ENCODE measurements around the gene NHEJ1. TPM values are rescaled to one million over a fixed set of nuclear protein-coding genes. Genes with fewer than 3 reads are reported as not detected.
A peak's percentile ranks its signal among the peaks of the same experiment; 100 is the strongest.

The NHEJ1 gene
- total and polyA plus RNA-seq, 9 donors: 11.4 to 18.5 (median 14.1) TPM

DNA sequence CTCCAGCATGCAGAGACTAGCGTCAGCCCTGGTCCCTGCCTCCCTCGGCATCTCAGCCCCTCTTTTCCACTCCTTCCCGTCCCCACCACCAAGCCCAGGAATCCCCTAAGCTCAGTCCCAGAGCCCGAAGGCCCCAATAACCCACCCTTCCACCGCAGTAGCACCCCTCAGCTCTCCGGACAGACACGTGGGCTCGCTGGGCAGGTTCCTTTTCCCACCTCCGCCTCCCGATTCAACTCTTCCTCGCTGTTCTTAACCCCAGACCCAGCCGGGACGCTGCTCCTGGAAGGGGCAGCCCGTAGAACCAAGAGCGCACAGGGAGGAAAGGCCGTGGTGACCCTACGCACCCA lies 101.3 kb downstream of the NHEJ1 start:
- no peak for DNase-seq
- no peaks in the 10 kb centered on the region for H3K36me3 ChIP-seq (ENCODE audit: control insufficient read depth, insufficient read depth, low read length)
- no peak overlapping the region for H3K27ac ChIP-seq (ENCODE audit: low read length)
- H3K9me3 ChIP-seq (replicated peaks; ENCODE audit: control insufficient read depth, low read depth, low read length): no peaks in the 10 kb centered on the region
- no peak overlapping the region for H3K4me3 ChIP-seq (ENCODE audit: low read length)
- H3K4me1 ChIP-seq (ENCODE audit: control insufficient read depth, insufficient read depth, low read length): peaks cover 20% of the 10 kb centered on the region
- H3K27me3 ChIP-seq (ENCODE audit: control insufficient read depth, insufficient read depth, low read length): peaks cover 80% of the 10 kb centered on the region
- WGBS (ENCODE audit: insufficient coverage): 12% methylated on average over 6 of the region's 17 CpGs

DNA sequence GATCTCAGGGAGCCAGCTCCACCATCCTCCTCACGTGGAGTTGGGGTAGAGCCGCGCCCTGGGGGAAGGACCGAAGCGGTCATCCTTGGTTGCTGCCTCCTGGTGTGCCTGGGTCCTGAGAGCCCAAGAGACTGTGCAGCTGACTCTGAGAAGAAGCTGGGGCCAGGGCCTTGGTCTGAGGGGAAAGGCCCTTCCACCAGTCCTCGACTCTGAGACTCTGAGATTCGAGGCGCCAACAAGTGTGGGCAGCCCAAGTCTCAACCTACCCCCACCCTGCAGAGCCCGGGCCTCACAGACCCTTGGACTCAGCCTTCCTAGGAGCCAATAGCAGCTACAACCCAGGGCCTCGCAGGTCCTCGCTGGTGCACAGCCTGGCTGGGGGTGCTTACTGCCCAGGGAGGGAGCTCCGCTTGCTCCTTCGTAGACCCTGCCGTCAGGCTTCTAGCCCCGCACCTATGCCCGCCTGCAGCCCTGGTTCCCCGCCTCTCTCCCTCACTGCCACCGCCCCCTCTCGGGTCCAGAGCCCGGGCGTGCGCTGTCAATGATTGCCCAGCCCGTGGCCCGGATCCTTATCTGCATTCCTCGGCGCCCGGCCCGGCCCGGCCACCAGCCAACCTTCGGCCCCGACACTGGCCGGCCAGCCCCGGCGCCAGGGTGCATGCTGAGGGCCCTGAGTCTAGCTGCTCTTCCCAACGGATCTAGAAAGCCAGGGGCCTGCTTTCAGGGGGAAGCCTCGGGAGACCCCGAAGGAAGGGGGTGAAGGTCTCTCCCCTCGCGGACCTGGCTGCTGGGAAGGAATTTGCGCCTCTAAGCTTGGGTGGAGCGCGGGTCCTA lies 101.9 kb downstream of the NHEJ1 start:
- Histone ChIP-seq H3K27ac (ENCODE audit: low read length) (no peak overlapping the region), H3K4me3 (ENCODE audit: low read length) (no peak overlapping the region), H3K36me3 (ENCODE audit: control insufficient read depth, insufficient read depth, low read length) (no peaks in the 10 kb centered on the region), H3K9me3 (replicated peaks; ENCODE audit: control insufficient read depth, low read depth, low read length) (no peaks in the 10 kb centered on the region), H3K27me3 (ENCODE audit: control insufficient read depth, insufficient read depth, low read length) (peaks cover 80% of the 10 kb centered on the region), H3K4me1 (ENCODE audit: control insufficient read depth, insufficient read depth, low read length) (peaks cover 20% of the 10 kb centered on the region)
- WGBS (ENCODE audit: insufficient coverage): 7% methylated on average over 38 of the region's 42 CpGs
- no peak for DNase-seq

DNA sequence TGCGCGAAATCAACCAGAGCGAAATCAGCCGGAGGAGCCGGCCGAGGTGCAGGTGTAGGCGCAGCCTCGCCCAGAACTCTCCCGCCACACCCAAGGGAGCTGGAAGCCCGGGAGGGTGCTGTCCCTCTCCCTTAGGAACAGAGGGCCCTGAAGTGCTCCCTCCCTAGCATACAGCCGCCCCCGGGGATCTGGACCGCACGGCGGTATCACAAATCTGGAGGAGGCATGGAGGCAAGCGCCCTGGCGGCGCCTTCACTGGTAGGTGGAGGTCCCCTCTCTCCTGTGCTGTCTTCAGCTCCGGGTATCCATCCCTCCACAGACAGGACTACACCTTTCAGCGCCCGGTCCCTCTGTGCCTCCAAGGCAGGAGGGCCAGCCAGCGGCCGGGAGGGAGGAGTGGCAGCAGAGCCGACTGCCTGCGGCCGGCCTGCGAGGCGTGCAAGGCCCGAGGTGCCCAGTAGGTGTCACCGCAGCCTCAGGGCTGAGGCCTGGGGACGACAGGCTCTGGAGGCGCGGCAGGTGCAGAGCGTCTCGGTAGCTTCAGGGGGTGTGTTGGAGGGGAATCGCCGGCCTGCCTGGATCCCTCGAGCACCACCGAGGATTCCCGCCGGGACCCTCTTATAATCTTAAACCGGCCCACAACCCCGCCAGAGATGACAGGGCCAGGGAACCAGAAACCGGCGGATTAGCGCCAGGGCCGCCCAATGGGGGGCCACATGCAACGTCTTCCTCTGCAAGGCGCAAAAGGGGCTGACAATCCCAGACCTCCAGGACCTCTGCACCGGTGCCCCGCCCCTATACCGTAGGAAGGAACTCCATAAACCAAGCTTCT lies 102.7 kb downstream of the NHEJ1 start:
- H3K4me1 ChIP-seq (ENCODE audit: control insufficient read depth, insufficient read depth, low read length): peaks cover 20% of the 10 kb centered on the region
- peaks cover 72% of the 10 kb centered on the region for H3K27me3 ChIP-seq (ENCODE audit: control insufficient read depth, insufficient read depth, low read length)
- H3K27ac ChIP-seq (ENCODE audit: low read length): no peak overlapping the region
- H3K4me3 ChIP-seq (ENCODE audit: low read length): no peak overlapping the region
- no peaks in the 10 kb centered on the region for H3K9me3 ChIP-seq (replicated peaks; ENCODE audit: control insufficient read depth, low read depth, low read length)
- no peaks in the 10 kb centered on the region for H3K36me3 ChIP-seq (ENCODE audit: control insufficient read depth, insufficient read depth, low read length)
- DNase-seq: peak; percentile 66
- WGBS (ENCODE audit: insufficient coverage): 3% methylated on average over 33 of the region's 52 CpGs

DNA sequence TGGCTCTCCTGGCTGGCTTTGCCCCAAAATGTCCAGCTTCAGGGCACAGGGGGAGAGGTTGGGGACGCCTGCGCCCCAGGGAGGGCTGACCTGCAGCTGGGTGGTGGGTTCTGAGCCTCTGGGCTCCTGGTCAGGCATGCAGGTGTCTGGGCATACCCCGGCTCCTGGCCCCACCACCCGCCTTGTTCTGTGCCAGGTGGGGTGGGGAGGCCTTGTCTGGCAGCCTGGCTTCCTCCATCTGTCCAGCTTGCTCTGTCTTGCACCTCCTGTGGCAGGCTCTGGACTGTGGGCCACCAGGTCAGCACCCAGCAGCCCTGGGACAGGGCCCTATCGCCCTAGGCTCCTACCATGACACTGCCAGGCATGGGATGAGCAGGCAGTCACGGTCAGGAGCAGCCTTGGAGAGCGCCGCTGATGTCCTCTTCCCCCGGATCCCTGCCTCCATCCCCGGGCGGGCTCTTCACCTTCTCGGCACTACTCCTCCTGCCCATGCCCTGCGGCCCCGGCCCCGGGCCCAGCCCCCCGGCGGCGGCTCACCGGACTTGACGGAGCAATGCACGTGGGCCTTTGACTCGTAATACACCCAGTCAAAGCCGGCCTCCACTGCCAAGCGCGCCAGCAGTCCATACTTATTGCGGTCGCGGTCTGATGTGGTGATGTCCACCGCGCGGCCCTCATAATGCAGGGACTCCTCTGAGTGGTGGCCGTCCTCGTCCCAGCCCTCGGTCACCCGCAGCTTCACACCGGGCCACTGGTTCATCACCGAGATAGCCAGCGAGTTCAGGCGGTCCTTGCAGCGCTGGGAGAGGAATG lies 103.5 kb downstream of the NHEJ1 start:
- Histone ChIP-seq H3K27ac (ENCODE audit: low read length) (no peak overlapping the region), H3K27me3 (ENCODE audit: control insufficient read depth, insufficient read depth, low read length) (peaks cover 66% of the 10 kb centered on the region), H3K4me1 (ENCODE audit: control insufficient read depth, insufficient read depth, low read length) (peaks cover 20% of the 10 kb centered on the region), H3K36me3 (ENCODE audit: control insufficient read depth, insufficient read depth, low read length) (no peaks in the 10 kb centered on the region), H3K4me3 (ENCODE audit: low read length) (no peak overlapping the region), H3K9me3 (replicated peaks; ENCODE audit: control insufficient read depth, low read depth, low read length) (no peaks in the 10 kb centered on the region)
- no peak for DNase-seq
- WGBS (ENCODE audit: insufficient coverage): 8% methylated on average over 39 of the region's 40 CpGs

DNA sequence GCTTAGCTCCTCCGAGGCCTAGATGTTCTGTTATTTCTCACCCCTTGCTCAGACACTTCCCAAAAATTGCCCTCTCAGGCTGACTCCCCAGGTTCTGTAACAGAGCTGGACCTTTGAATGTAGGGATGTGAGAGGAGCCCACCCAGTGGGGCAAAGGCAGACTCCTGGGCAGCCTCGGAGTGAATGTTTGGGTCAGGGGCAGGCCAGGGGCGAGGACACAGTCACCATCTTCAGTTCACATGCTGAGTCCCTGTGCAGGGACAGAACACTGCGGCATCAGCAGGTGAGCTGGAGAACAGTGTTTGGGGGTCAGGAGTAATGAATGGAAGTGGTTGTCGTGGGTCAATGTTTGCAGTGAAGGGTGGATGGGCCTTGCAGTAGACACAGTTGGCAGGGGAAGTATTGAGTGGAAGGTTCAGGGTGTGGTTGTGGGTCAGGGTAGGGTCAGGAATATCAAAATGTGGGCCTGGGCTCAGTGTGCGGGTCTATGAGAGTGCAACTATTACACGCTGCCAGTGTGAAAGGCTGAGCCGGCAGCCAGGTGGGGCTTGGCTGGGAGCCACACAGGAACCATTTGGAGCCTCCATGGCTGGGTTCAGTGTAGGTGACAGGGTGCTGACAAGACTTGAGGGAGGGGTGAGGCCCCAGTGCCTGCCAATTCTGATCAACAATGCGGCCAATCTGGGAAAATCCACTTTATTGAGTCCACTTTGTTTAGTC lies 104.3 kb downstream of the NHEJ1 start:
- WGBS (ENCODE audit: insufficient coverage): 55% methylated on average over 8 of the region's 9 CpGs
- H3K36me3 ChIP-seq (ENCODE audit: control insufficient read depth, insufficient read depth, low read length): no peaks in the 10 kb centered on the region

DNA sequence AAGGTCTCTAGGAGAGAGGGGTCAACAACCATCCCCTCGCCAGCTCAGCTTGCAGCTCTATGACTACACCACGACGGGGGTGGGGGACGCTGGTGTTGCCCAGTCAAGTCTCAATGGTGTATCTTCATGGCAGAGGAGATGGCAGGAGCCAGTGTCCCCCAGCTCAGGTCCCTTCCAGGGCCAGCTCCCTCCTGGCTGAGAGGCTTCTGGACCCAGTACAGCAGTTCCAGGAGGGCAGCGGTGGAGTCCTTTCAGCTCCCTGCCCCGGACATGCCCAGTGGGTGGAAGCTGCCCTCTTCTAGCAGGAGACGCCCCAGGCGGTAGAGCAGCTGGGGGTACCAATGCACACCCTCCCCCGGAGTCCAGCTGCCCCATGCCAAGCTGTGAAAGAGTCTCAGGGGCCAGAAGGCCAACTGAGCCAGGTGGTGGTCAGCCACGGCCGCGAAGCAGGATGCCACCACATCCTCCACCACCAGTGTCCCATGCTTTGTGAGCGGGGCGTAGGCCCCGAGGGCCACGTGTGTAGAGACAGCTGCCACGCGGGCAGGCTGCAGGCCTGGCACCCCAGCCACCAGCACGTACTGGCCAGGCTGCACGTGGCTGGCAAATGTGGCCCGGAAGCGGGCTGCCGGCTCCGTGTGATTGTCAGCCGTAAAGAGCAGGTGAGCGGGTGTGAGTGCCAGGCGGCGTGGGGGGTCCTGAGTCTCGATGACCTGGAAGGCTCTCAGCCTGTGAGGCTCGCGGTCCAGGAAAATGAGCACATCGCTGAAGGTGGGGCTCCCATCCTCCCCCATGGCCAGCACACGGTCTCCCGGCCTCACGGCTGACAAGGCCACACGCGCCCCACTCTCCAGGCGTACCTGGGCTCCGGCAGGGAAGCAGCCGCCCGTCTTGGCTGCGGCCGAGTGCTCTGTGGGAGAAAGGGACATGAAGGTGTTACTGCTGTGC lies 105.4 kb downstream of the NHEJ1 start:
- Histone ChIP-seq H3K36me3 (ENCODE audit: control insufficient read depth, insufficient read depth, low read length) (no peaks in the 10 kb centered on the region), H3K9me3 (replicated peaks; ENCODE audit: control insufficient read depth, low read depth, low read length) (no peaks in the 10 kb centered on the region), H3K4me1 (ENCODE audit: control insufficient read depth, insufficient read depth, low read length) (peaks cover 16% of the 10 kb centered on the region), H3K27me3 (ENCODE audit: control insufficient read depth, insufficient read depth, low read length) (peaks cover 54% of the 10 kb centered on the region), H3K27ac (ENCODE audit: low read length) (no peak overlapping the region), H3K4me3 (ENCODE audit: low read length) (no peak overlapping the region)
- 84% methylated on average over 43 of the region's 43 CpGs for WGBS (ENCODE audit: insufficient coverage)
- DNase-seq: no peak

More for the DNA sequence above, 104.3 kb downstream of the NHEJ1 start:
- H3K27me3 ChIP-seq (ENCODE audit: control insufficient read depth, insufficient read depth, low read length): peaks cover 62% of the 10 kb centered on the region
- peaks cover 20% of the 10 kb centered on the region for H3K4me1 ChIP-seq (ENCODE audit: control insufficient read depth, insufficient read depth, low read length)
- no peak for DNase-seq
- no peak overlapping the region for H3K4me3 ChIP-seq (ENCODE audit: low read length)
- H3K27ac ChIP-seq (ENCODE audit: low read length): no peak overlapping the region
- H3K9me3 ChIP-seq (replicated peaks; ENCODE audit: control insufficient read depth, low read depth, low read length): no peaks in the 10 kb centered on the region

DNA sequence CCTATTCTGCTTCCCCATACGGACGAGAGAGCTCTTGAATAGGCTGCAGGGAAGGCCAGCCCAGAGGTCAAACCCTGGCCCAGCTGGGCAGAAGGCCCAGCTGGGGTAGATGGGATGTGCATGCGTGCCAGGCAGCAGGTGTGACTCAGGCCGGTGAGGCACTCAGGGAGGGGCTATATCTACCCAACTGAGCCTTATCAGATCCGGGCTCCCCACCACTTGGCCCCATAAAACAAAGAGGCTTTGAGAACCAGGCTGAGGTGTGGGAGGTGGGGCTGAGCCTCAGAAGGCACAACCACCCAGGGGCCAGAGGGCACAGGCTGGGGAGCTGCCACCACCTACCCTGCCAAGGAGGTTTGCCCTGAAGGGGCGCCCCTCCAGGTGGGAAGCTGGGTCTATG lies 111.3 kb downstream of the NHEJ1 start:
- WGBS (ENCODE audit: insufficient coverage): 69% methylated on average over 3 of the region's 6 CpGs

DNA sequence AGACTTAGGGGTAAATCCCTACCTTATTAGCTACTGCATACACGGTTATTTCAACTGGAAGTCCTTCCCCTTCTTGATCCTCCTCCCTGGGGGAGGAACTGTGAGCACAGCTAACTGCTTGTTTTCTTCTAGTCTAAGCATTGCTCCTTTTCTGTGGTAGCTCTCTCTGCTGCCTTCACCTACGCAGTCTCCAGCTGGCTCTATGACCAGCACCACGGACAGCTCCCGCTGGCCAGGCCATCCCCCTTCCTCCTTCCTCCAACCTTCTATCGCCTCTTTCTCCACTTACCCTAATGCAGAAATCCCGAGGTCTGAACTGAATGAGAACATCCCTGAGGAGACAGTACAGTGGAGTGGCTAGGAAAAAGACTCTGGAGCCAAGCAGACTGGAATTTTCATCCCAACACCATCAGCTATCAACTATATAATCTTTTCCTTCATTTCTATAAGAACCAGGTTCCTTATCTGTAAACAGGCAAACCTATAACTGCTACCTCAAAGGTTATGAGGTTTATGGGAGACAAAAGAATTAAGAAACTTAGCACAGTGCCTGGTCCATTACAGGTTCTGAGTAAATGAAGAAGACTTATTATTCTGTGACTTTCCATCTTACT lies 114.6 kb downstream of the NHEJ1 start:
- H3K27me3 ChIP-seq (ENCODE audit: control insufficient read depth, insufficient read depth, low read length): peaks cover 23% of the 10 kb centered on the region
- peak; percentile 61 for DNase-seq

More for the DNA sequence above, 111.3 kb downstream of the NHEJ1 start:
- no peak overlapping the region for H3K27ac ChIP-seq (ENCODE audit: low read length)
- H3K4me1 ChIP-seq (ENCODE audit: control insufficient read depth, insufficient read depth, low read length): no peaks in the 10 kb centered on the region
- no peaks in the 10 kb centered on the region for H3K9me3 ChIP-seq (replicated peaks; ENCODE audit: control insufficient read depth, low read depth, low read length)
- H3K36me3 ChIP-seq (ENCODE audit: control insufficient read depth, insufficient read depth, low read length): no peaks in the 10 kb centered on the region
- no peak for DNase-seq
- H3K27me3 ChIP-seq (ENCODE audit: control insufficient read depth, insufficient read depth, low read length): peaks cover 12% of the 10 kb centered on the region
- no peak overlapping the region for H3K4me3 ChIP-seq (ENCODE audit: low read length)

More for the DNA sequence above, 114.6 kb downstream of the NHEJ1 start:
- no peaks in the 10 kb centered on the region for H3K9me3 ChIP-seq (replicated peaks; ENCODE audit: control insufficient read depth, low read depth, low read length)
- 3% methylated on average over 4 of the region's 6 CpGs for WGBS (ENCODE audit: insufficient coverage)
- H3K27ac ChIP-seq (ENCODE audit: low read length): no peak overlapping the region
- H3K36me3 ChIP-seq (ENCODE audit: control insufficient read depth, insufficient read depth, low read length): no peaks in the 10 kb centered on the region
- no peak overlapping the region for H3K4me3 ChIP-seq (ENCODE audit: low read length)
- no peaks in the 10 kb centered on the region for H3K4me1 ChIP-seq (ENCODE audit: control insufficient read depth, insufficient read depth, low read length)
